Hepatocyte (in vitro differentiated cells): ENCODE data around the gene TOB1. TPM values are rescaled to one million over a fixed set of nuclear protein-coding genes. Genes with fewer than 3 reads are reported as not detected.

Source experiments
- DNase-seq: peaks from one replicate; pipeline ENCODE4 v3.0.0-alpha.2; 2016; ENCODE audit warnings: low spot score
- H2AFZ ChIP-seq: fragments of 200-600 bp; sonication (generic); 2 replicates; pipeline ENCODE4 v1.6.0; 2016; ENCODE audit warnings: antibody characterized with exemption, mild to moderate bottlenecking
- H3K27ac ChIP-seq: fragments of 200-600 bp; sonication (generic); 2 replicates; pipeline ENCODE4 v1.5.1; 2016; ENCODE audit warnings: mild to moderate bottlenecking
- H3K27me3 ChIP-seq: fragments of 200-600 bp; sonication (generic); 2 replicates; pipeline ENCODE4 v1.6.1; 2016
- H3K36me3 ChIP-seq: fragments of 200-600 bp; sonication (generic); replicated peaks from 2 replicates; pipeline ENCODE4 v1.5.1; 2016; ENCODE audit warnings: low read depth; ENCODE audit not compliant: insufficient read depth
- H3K4me1 ChIP-seq: fragments of 200-600 bp; sonication (generic); 2 replicates; pipeline ENCODE4 v1.5.1; 2016; ENCODE audit warnings: mild to moderate bottlenecking, moderate library complexity; ENCODE audit not compliant: insufficient read depth
- H3K4me2 ChIP-seq: fragments of 200-600 bp; sonication (generic); 2 replicates; pipeline ENCODE4 v1.6.0; 2016
- H3K4me3 ChIP-seq: fragments of 200-600 bp; sonication (generic); 2 replicates; pipeline ENCODE4 v1.5.1; 2016; ENCODE audit warnings: mild to moderate bottlenecking
- H3K79me2 ChIP-seq: fragments of 200-600 bp; sonication (generic); 2 replicates; pipeline ENCODE4 v1.6.0; 2017; ENCODE audit warnings: mild to moderate bottlenecking
- H3K9me2 ChIP-seq: fragments of 200-600 bp; sonication (generic); replicated peaks from 2 replicates; pipeline ENCODE4 v1.6.0; 2017; ENCODE audit warnings: mild to moderate bottlenecking; ENCODE audit not compliant: insufficient read depth
- H3K9me3 ChIP-seq: fragments of 200-600 bp; sonication (generic); 2 replicates; pipeline ENCODE4 v1.5.1; 2016; ENCODE audit warnings: low read depth, mild to moderate bottlenecking
- H4K20me1 ChIP-seq: fragments of 200-600 bp; sonication (generic); 2 replicates; pipeline ENCODE4 v1.6.0; 2016; ENCODE audit warnings: mild to moderate bottlenecking; ENCODE audit not compliant: insufficient read depth, poor library complexity, severe bottlenecking
- CTCF ChIP-seq: fragments of 200-600 bp; sonication (generic); IDR thresholded peaks from 2 replicates; pipeline ENCODE4 v1.5.1; 2016; ENCODE audit warnings: antibody characterized with exemption, mild to moderate bottlenecking; ENCODE audit not compliant: poor library complexity
- EZH2 ChIP-seq: fragments of 200-600 bp; sonication (generic); IDR thresholded peaks from 2 replicates; pipeline ENCODE4 v1.6.1; 2016; ENCODE audit warnings: antibody characterized with exemption, mild to moderate bottlenecking, borderline replicate concordance
- EZH2phosphoT487 ChIP-seq: fragments of 200-600 bp; sonication (generic); IDR thresholded peaks from one replicate; pipeline ENCODE4 v1.6.1; 2018; ENCODE audit warnings: antibody characterized with exemption, mild to moderate bottlenecking, low read depth, moderate library complexity; ENCODE audit not compliant: unreplicated experiment, severe bottlenecking
- WGBS: methylation state at CpG from one replicate; pipeline ENCODE4 v1.1.6; 2016; ENCODE audit warnings: low lambda C conversion rate; ENCODE audit errors: missing lambda C conversion rate; 5-methylcytosine and 5-hydroxymethylcytosine counted together
- polyA plus RNA-seq: library from polyadenylated mRNA; unstranded; fragments of >200 nt; fragmentation: Nextera tagmentation; extraction: Ambion mirVana; gene quantifications from 2 replicates; pipeline ENCODE4 v1.2.1, GENCODE V29; 2016
- total RNA-seq: library from RNA; depleted of rRNA; stranded (reverse); fragments of >200 nt; gene quantifications from 2 replicates; pipeline ENCODE4 v1.2.3, GENCODE V29; 2014

TOB1 gene
- total and polyA plus RNA-seq, 2 experiments from 2014 or later, result 43.2 to 52.1 TPM

GRCh38 chr17:50839591-50840310, 26.4 kb downstream of the TOB1 start:
- Histone ChIP-seq H3K9me3 (no peaks in the 10 kb centered on the region), H3K4me1 (peaks cover 10% of the 10 kb centered on the region), H4K20me1 (no peaks in the 10 kb centered on the region), H3K4me2 (no peak overlapping the region), H3K27ac (no peak overlapping the region), H3K4me3 (no peak overlapping the region), H3K9me2 (no peaks in the 10 kb centered on the region), H3K36me3 (no peaks in the 10 kb centered on the region), H3K79me2 (no peaks in the 10 kb centered on the region), H2AFZ (no peak overlapping the region), H3K27me3 (no peaks in the 10 kb centered on the region)
- TF ChIP-seq EZH2 (no peak), EZH2phosphoT487 (no peak), CTCF (no peak)
- DNase-seq, result no peak
- 94% methylated on average over 24 of the region's 29 CpGs for WGBS

GRCh38 chr17:50837980-50838954, 27.9 kb downstream of the TOB1 start:
- Histone ChIP-seq H4K20me1 (no peaks in the 10 kb centered on the region), H3K79me2 (no peaks in the 10 kb centered on the region), H3K4me1 (peaks cover 13% of the 10 kb centered on the region), H3K4me3 (no peak overlapping the region), H3K9me2 (no peaks in the 10 kb centered on the region), H3K9me3 (no peaks in the 10 kb centered on the region), H3K36me3 (no peaks in the 10 kb centered on the region), H3K27ac (no peak overlapping the region), H3K27me3 (no peaks in the 10 kb centered on the region), H2AFZ (no peak overlapping the region), H3K4me2 (no peak overlapping the region)
- 65% methylated on average over 20 of the region's 21 CpGs for WGBS
- DNase-seq, result no peak
- no peak for TF ChIP-seq CTCF
- TF ChIP-seq EZH2, result no peak
- no peak for TF ChIP-seq EZH2phosphoT487

- H2AFZ ChIP-seq, result no peak overlapping the region
- H3K27ac ChIP-seq, result no peak overlapping the region
- no peak overlapping the region for H3K4me2 ChIP-seq
- DNase-seq, result no peak
- H3K27me3 ChIP-seq, result no peaks in the 10 kb centered on the region
- TF ChIP-seq EZH2phosphoT487 (no peak), EZH2 (no peak), CTCF (no peak)
- 86% methylated on average over 7 of the region's 7 CpGs for WGBS
- no peaks in the 10 kb centered on the region for H3K9me3 ChIP-seq
- peaks cover 20% of the 10 kb centered on the region for H3K4me1 ChIP-seq
- no peaks in the 10 kb centered on the region for H4K20me1 ChIP-seq
- H3K79me2 ChIP-seq, result no peaks in the 10 kb centered on the region
- H3K4me3 ChIP-seq, result no peak overlapping the region
- no peaks in the 10 kb centered on the region for H3K9me2 ChIP-seq
- no peaks in the 10 kb centered on the region for H3K36me3 ChIP-seq
Observed at GRCh38 chr17:50837286-50837979, 28.7 kb downstream of the TOB1 start.
